ENCODE results near the gene CHPF2. TPM values are rescaled to one million over a fixed set of nuclear protein-coding genes. Genes with fewer than 3 reads are reported as not detected.

Gene CHPF2
- total RNA-seq, 3 donors from 2014 or later: 38.3 to 52.2 (median 41.5) TPM

DNA sequence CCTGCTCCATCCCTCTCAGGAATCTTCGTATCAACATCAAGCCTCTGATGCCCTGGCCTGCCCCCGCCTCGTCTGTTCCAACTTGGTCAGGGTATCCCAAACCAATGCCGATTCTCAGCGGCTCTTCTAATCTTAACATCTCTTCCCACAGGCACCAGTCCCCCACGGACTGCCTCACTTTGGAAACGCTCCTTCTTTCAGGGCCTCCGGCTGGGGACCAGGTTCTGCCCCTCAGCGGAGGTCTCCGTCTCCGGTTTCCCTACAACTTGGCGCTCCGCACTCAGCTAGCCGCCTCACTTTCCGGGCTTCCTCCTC, 5.8 kb upstream of the CHPF2 start:
- Histone ChIP-seq H3K36me3 (ENCODE audit: low read depth) (no peaks in the 10 kb centered on the region), H3K4me3 (peak overlapping the region; percentile 79), H3K9me3 (no peaks in the 10 kb centered on the region), H3K4me1 (ENCODE audit: low read depth) (peaks cover 26% of the 10 kb centered on the region)
- intact Hi-C loops (cut with DNase I, micrococcal nuclease): no loop called here
- no peak for TF ChIP-seq CTCF (IDR thresholded peaks at IDR 0.05)
- ATAC-seq (peak; percentile 6), DNase-seq (no peak)

GRCh38 chr7:151226875-151227782, 5.2 kb upstream of the CHPF2 start, which contains the start of gene ABCF2:
Gene ABCF2, minus strand, starts transcription at chr7:151227205. Its CDS starts 747 bp downstream, at chr7:151226458.
- intact Hi-C loops (cut with DNase I, micrococcal nuclease): no loop called here
- peak; percentile 99 for DNase-seq
- no peaks in the 10 kb centered on the region for H3K36me3 ChIP-seq (ENCODE audit: low read depth)
- no peak for TF ChIP-seq CTCF (IDR thresholded peaks at IDR 0.05)
- H3K4me1 ChIP-seq (ENCODE audit: low read depth): peaks cover 30% of the 10 kb centered on the region
- peak within 1 kb of the TSS; percentile 79 for H3K4me3 ChIP-seq
- H3K9me3 ChIP-seq: no peaks in the 10 kb centered on the region
- ATAC-seq: peak; percentile 97

GRCh38 chr7:151228024-151228866, 4.0 kb upstream of the CHPF2 start:
- Histone ChIP-seq H3K36me3 (ENCODE audit: low read depth) (no peaks in the 10 kb centered on the region), H3K9me3 (no peaks in the 10 kb centered on the region), H3K4me3 (no peak overlapping the region), H3K4me1 (ENCODE audit: low read depth) (peaks cover 33% of the 10 kb centered on the region)
- intact Hi-C loops (cut with DNase I, micrococcal nuclease): no loop called here
- ATAC-seq (peak; percentile 54), DNase-seq (peak in 2 of 3 donors; percentile 33 to 63)
- no peak for TF ChIP-seq CTCF (IDR thresholded peaks at IDR 0.05)

- TF ChIP-seq CTCF (IDR thresholded peaks at IDR 0.05): no peak
- peak in 1 of 3 donors; percentile 19 for DNase-seq
- no peak overlapping the region for H3K4me3 ChIP-seq
- no peaks in the 10 kb centered on the region for H3K9me3 ChIP-seq
- intact Hi-C loops (cut with DNase I, micrococcal nuclease): no loop called here
- ATAC-seq: no peak
- no peaks in the 10 kb centered on the region for H3K36me3 ChIP-seq (ENCODE audit: low read depth)
- peaks cover 42% of the 10 kb centered on the region for H3K4me1 ChIP-seq (ENCODE audit: low read depth)
Measured at GRCh38 chr7:151229249-151229648, 3.0 kb upstream of the CHPF2 start.

GRCh38 chr7:151231080-151231479, 1.2 kb upstream of the CHPF2 start:
- H3K36me3 ChIP-seq (ENCODE audit: low read depth): no peaks in the 10 kb centered on the region
- TF ChIP-seq CTCF (IDR thresholded peaks at IDR 0.05): no peak
- intact Hi-C loops (cut with DNase I, micrococcal nuclease): no loop called here
- no peak for ATAC-seq
- H3K4me3 ChIP-seq: no peak overlapping the region
- peaks cover 36% of the 10 kb centered on the region for H3K4me1 ChIP-seq (ENCODE audit: low read depth)
- no peaks in the 10 kb centered on the region for H3K9me3 ChIP-seq
- no peak for DNase-seq

Data from mucosa of descending colon (tissue), 3 donors.